Left lung (tissue), 10 donors: ENCODE results near the gene UBXN6. TPM values are rescaled to one million over a fixed set of nuclear protein-coding genes. Genes with fewer than 3 reads are reported as not detected.

Experiments used
- ATAC-seq: fragments of 200-7000 bp; cut with Tn5 transposase; one replicate; pipeline ENCODE4 v1.9.1; 2020; ENCODE audit warnings: moderate library complexity
- DNase-seq, 4 donors: peaks; one replicate each; pipeline ENCODE4 v3.0.0-alpha.2; 2013 to 2020
- H3K27ac ChIP-seq, 2 donors: fragments of 200-600 bp; sonication (generic) in 1 of 2; one replicate each; pipeline versions ENCODE4 v1.5.0 to v1.8.0; 2020 to 2021
- H3K27me3 ChIP-seq, 2 donors: fragments of 200-600 bp; sonication (generic) in 1 of 2; one replicate each; pipeline versions ENCODE4 v1.5.0 to v1.8.0; 2020 to 2021
- H3K36me3 ChIP-seq, 2 donors: fragments of 200-600 bp; sonication (generic) in 1 of 2; one replicate each; pipeline versions ENCODE4 v1.5.0 to v1.8.0; 2020 to 2021
- H3K4me1 ChIP-seq, 2 donors: fragments of 200-600 bp; one replicate each; pipeline ENCODE4 v1.8.0; 2021
- H3K4me3 ChIP-seq, 2 donors: fragments of 200-600 bp; sonication (generic) in 1 of 2; one replicate each; pipeline versions ENCODE4 v1.5.0 to v1.8.0; 2020 to 2021; ENCODE audit warnings: mild to moderate bottlenecking in 1 of 2
- H3K9me3 ChIP-seq, 2 donors: fragments of 200-600 bp; sonication (generic) in 1 of 2; one replicate each; pipeline versions ENCODE4 v1.5.0 to v1.8.0; 2020 to 2021
- intact Hi-C, 2 donors: fragments of 100-400 bp; cut with DNase I; formaldehyde crosslinking; loops; one replicate each; pipeline versions ENCODE4 v1.11.2 to v1.14.2; 2022
- polyA plus RNA-seq, 6 donors: library from polyadenylated mRNA; unstranded; fragments of 120-200 nt; gene quantifications; one replicate each; pipeline ENCODE4 v1.2.1, GENCODE V29; 2013; ENCODE audit not compliant: insufficient read length in 6 of 6
- total RNA-seq, 2 donors: library from RNA; stranded (reverse); fragmentation: NEBNext Ultra II Directional; extraction: Animal tissue kit (Norgen Biotek cat#: 25700); gene quantifications; one replicate each; pipeline ENCODE4 v1.2.1, GENCODE V29; 2021
- TF ChIP-seq, protein P1 (sequence below), 2 donors: fragments of 200-600 bp; sonication (generic) in 1 of 2; IDR thresholded peaks; one replicate each; pipeline versions ENCODE4 v1.5.0 to v1.8.0; 2021; ENCODE audit warnings: antibody characterized with exemption in 2 of 2
- donor health status: DM: no; HTN: yes; CAD: no.
- donor health status: DM: no; HTN: no; CAD: no.

UBXN6 gene
- total and polyA plus RNA-seq, 8 donors = 70.2 to 101 (median 87.5) TPM

DNA sequence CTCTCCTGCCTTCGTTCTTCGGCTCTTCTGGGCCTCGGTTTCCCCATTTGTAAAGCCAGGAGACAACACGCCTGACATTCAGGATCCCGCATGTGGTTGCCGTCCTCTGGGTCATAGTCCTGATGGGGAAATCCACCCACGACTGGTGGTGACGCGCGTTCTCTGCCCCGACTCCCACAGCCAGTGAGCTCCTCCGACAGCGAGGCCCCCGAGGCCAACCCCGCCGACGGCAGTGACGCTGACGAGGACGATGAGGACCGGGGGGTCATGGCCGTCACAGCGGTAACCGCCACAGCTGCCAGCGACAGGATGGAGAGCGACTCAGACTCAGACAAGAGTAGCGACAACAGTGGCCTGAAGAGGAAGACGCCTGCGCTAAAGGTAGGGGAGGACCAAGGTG, 30.9 kb upstream of the UBXN6 start:
- Histone ChIP-seq H3K9me3 (no peaks in the 10 kb centered on the region), H3K36me3 (peaks cover 0 to 74% of the 10 kb centered on the region in 2 donors), H3K27ac (no peak overlapping the region), H3K27me3 (no peaks in the 10 kb centered on the region), H3K4me1 (no peaks in the 10 kb centered on the region), H3K4me3 (no peak overlapping the region)
- TF ChIP-seq, protein P1, sequence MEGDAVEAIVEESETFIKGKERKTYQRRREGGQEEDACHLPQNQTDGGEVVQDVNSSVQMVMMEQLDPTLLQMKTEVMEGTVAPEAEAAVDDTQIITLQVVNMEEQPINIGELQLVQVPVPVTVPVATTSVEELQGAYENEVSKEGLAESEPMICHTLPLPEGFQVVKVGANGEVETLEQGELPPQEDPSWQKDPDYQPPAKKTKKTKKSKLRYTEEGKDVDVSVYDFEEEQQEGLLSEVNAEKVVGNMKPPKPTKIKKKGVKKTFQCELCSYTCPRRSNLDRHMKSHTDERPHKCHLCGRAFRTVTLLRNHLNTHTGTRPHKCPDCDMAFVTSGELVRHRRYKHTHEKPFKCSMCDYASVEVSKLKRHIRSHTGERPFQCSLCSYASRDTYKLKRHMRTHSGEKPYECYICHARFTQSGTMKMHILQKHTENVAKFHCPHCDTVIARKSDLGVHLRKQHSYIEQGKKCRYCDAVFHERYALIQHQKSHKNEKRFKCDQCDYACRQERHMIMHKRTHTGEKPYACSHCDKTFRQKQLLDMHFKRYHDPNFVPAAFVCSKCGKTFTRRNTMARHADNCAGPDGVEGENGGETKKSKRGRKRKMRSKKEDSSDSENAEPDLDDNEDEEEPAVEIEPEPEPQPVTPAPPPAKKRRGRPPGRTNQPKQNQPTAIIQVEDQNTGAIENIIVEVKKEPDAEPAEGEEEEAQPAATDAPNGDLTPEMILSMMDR (IDR thresholded peaks at IDR 0.05) = no peak
- intact Hi-C loops = no loop called here
- DNase-seq = no peak
- no peak for ATAC-seq

DNA sequence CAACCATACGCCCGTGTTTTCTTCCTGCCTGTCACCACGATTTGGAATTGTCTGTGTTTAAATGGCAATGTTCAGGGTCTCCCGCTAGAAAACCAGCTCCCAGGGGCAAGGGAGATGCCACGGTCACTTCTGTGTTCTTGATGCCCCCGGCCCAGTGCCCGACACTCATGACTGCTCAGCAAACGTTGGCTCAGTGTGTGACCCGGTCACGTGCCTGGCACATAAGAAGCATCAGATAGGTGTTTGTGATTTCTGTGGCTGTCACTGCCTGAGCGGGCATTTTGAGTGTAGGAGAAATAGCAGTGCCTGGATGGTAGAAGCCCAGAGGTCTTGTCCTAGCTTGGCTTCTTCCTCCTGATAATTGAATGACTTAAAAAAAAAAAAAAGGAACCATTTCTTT, 30.0 kb upstream of the UBXN6 start:
- TF ChIP-seq, protein P1 (IDR thresholded peaks at IDR 0.05) = no peak
- intact Hi-C loops = no loop called here
- no peak for ATAC-seq
- no peaks in the 10 kb centered on the region for H3K27me3 ChIP-seq
- DNase-seq = no peak
- no peaks in the 10 kb centered on the region for H3K9me3 ChIP-seq
- H3K4me3 ChIP-seq = no peak overlapping the region
- H3K36me3 ChIP-seq = peaks cover 0 to 80% of the 10 kb centered on the region in 2 donors
- no peaks in the 10 kb centered on the region for H3K4me1 ChIP-seq
- no peak overlapping the region for H3K27ac ChIP-seq

DNA sequence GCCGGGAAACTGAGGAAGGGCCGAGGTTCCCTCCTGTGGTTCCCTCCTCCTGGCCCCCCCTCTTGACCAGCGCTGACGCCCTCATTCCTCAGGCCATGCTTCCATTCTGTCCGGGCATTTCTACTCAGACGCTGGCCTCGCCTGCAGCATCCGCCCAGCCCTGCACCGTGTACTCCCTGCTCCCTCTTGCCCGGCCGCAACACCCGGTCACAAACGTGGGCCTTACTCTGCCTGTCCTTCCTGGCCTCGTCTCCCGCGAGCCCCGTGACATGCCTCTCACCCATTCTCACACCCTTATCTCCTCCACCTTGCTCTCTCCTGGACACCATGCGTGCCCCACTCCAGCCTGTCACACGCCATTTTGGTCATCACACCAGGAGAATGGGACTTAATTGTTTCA, 25.8 kb upstream of the UBXN6 start:
- peaks cover 0 to 74% of the 10 kb centered on the region in 2 donors for H3K36me3 ChIP-seq

GRCh38 chr19:4482721-4483364, 25.2 kb upstream of the UBXN6 start:
- no peaks in the 10 kb centered on the region for H3K4me1 ChIP-seq
- no peak overlapping the region for H3K4me3 ChIP-seq
- H3K36me3 ChIP-seq = peaks cover 0 to 76% of the 10 kb centered on the region in 2 donors
- no peaks in the 10 kb centered on the region for H3K9me3 ChIP-seq
- no peaks in the 10 kb centered on the region for H3K27me3 ChIP-seq
- TF ChIP-seq, protein P1 (IDR thresholded peaks at IDR 0.05) = no peak
- DNase-seq (no peak), ATAC-seq (no peak)
- H3K27ac ChIP-seq = no peak overlapping the region
- intact Hi-C loops = no loop called here

More for the DNA sequence above, 25.8 kb upstream of the UBXN6 start:
- no peak overlapping the region for H3K27ac ChIP-seq
- no peaks in the 10 kb centered on the region for H3K9me3 ChIP-seq
- no peak overlapping the region for H3K4me3 ChIP-seq
- DNase-seq (no peak), ATAC-seq (no peak)
- intact Hi-C loops = no loop called here
- H3K4me1 ChIP-seq = no peaks in the 10 kb centered on the region
- TF ChIP-seq, protein P1 (IDR thresholded peaks at IDR 0.05) = no peak
- H3K27me3 ChIP-seq = no peaks in the 10 kb centered on the region

- no peaks in the 10 kb centered on the region for H3K9me3 ChIP-seq
Measured at GRCh38 chr19:4477034-4477801, 19.6 kb upstream of the UBXN6 start.

More at GRCh38 chr19:4477034-4477801, 19.6 kb upstream of the UBXN6 start:
- DNase-seq (no peak), ATAC-seq (no peak)
- Histone ChIP-seq H3K4me3 (no peak overlapping the region), H3K36me3 (peaks cover 0 to 61% of the 10 kb centered on the region in 2 donors), H3K27me3 (no peaks in the 10 kb centered on the region), H3K4me1 (peaks cover 12 to 24% of the 10 kb centered on the region in 2 donors), H3K27ac (no peak overlapping the region)
- intact Hi-C loops = no loop called here
- TF ChIP-seq, protein P1 (IDR thresholded peaks at IDR 0.05) = no peak
